ENCODE measurements around the gene ZMYND12.

ZMYND12 gene

DNA sequence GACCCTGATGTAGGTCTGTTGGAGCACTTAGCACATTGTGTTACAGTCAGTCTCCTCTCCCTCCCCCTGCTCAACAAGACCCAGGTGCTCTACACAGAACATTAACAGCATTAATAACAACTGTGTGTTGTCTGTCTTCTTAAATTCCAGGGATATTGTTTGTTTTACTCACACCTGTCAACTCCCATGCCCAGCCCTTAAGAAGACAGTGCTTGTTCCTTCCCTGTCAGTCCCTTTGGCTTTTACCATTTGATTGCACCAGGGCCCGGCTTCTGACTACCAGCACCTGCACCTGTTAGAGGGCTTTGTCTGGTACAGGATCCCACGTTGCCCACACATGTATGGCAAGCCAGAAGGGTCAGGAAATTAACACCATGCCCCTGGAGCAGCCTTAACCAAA, 63.6 kb downstream of the ZMYND12 start:
- no peak for DNase-seq (ENCODE audit: low spot score)

DNA sequence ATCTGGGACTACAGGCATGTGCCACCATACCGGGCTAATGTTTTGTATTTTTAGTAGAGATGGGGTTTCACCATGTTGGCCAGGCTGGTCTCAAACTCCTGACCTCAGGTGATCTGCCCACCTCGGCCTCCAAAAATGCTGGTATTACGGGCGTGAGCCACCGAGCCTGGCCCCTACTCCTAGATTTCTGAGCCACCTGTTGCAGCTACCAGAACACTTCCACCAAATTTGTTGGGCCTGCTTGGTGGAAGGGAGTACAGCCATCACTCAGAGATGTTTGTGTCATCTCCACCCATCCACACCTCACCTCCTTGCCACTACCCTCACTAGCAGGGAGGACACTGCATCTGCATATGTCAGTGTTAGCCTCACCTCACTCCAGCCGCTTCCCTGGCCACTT, 69.8 kb downstream of the ZMYND12 start:
- no peak for DNase-seq (ENCODE audit: low spot score)

DNA sequence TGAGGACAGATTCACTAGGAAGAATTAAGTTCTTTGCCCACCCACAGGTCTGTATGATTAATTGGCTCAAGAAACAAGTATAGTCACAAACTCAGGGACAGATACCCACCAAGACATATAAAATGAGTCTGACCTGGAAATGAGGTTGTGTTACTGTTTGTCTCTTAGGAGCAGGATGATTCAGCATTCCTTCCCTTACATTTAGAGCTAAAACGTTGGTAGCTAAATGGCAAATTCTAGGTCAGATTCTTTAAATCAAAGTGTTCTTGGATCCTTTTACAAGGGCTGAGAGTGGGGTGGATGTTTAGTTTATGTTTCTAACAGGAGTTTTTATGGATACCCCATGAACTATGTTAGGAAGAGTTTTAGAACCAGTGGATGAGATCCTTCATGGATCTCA, 70.5 kb downstream of the ZMYND12 start:
- DNase-seq (ENCODE audit: low spot score), result no peak

DNA sequence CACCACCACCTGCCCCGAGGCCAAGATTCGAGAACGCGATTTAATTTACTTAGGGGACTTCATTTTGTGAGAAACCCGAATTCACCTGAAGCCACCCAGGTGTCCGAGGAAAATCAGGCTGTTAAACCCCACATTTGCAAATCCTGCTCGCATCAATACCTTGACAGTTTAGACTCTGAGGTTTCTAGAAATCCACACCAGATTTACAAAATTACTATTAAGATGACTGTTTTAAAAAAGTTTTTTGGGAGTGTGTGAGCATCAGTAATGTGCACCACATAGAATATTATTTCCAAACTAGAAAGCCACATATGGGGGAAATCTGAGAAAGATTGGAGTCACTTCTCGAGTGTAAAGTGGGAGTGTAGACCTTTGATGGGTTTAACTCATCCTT, 74.5 kb downstream of the ZMYND12 start:
- no peak for DNase-seq (ENCODE audit: low spot score)

DNA sequence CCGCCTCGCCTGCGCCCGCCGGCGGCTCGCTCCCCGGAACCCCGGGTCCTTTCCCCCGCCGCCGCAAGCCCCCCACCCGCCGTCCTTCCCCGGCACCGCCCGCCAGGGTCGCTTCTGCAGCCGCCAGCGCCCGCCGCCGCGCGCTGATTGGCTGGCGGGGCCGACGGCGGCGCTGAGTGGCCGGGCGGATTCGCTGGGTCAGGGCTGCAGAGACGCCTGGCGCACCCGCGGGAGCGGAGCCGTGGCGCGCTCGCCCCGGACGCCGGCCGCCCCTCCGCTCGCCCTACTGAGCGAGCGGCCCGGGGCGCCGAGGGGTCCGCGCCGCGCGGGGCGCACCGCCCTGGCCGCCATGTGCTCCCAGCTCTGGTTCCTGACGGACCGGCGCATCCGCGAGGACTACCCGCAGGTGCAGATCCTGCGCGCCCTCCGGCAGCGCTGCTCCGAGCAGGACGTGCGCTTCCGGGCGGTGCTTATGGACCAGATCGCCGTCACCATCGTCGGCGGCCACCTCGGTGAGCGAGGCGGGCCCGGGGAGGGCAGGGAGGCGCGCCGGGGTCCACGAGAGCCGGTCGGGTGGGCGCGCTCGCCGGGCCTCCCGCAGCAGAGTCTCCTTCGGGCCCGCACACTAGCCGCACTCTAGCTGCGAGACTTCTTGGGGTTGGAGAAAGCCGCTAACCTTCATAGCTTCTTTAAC, 75.1 kb downstream of the ZMYND12 start, which contains the start of gene RIMKLA:
Gene RIMKLA, plus strand, starts transcription at position 207 of the 694 bp plus-strand sequence. Its CDS starts 143 bp downstream, at position 350.
- DNase-seq (ENCODE audit: low spot score), result peak; percentile 88

Measured in GM03348 (cell line).